Fibroblast of lung (primary cell): Measurements from ENCODE around the gene JPH2.

Experiments
- EZH2 ChIP-seq: IDR thresholded peaks from 2 replicates; pipeline ENCODE4 v1.5.1; 2012; ENCODE audit warnings: low read length, control low read depth, mild to moderate bottlenecking; ENCODE audit errors: missing control alignments
- TF ChIP-seq, protein P1 (sequence below), 2 donors: IDR thresholded peaks in 1 of 2; conservative IDR thresholded peaks in 1 of 2; 1 replicate in 1 of 2; 2 replicates in 1 of 2; pipeline ENCODE4 v1.5.1; 2011 to 2012; ENCODE audit warnings: low read length in 2 of 2, control low read depth in 1 of 2, inconsistent platforms in 1 of 2, low read depth in 1 of 2, mild to moderate bottlenecking in 1 of 2

DNA sequence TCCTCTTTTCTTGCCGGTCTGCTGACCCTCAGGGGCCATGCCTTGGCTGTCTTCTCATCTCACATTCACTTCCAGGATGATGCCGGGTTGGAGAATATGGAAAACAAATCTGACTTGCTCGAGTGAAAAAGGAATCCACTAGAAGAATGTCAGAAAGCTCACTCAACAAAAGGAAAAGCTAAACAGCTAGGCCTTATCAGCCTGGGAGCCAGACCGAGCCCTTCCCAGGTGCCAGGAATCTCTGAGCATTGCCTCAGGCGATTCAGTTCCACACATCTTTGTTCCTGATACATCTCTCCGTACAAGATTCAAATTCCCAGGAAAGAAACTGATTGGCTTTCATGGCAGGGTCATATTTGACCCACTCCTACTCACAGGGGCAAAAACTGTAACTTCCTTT, 32.8 kb upstream of the JPH2 start:
- TF ChIP-seq, protein P1, sequence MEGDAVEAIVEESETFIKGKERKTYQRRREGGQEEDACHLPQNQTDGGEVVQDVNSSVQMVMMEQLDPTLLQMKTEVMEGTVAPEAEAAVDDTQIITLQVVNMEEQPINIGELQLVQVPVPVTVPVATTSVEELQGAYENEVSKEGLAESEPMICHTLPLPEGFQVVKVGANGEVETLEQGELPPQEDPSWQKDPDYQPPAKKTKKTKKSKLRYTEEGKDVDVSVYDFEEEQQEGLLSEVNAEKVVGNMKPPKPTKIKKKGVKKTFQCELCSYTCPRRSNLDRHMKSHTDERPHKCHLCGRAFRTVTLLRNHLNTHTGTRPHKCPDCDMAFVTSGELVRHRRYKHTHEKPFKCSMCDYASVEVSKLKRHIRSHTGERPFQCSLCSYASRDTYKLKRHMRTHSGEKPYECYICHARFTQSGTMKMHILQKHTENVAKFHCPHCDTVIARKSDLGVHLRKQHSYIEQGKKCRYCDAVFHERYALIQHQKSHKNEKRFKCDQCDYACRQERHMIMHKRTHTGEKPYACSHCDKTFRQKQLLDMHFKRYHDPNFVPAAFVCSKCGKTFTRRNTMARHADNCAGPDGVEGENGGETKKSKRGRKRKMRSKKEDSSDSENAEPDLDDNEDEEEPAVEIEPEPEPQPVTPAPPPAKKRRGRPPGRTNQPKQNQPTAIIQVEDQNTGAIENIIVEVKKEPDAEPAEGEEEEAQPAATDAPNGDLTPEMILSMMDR (conservative IDR thresholded peaks at IDR 0.05 in 1 of 2, IDR thresholded peaks at IDR 0.05 in 1 of 2; ENCODE audit: low read depth in 1 of 2, low read length in 2 of 2) = no peak
- no peak for TF ChIP-seq EZH2
